AG08396 (cell line): ENCODE data around the gene TTLL4.

Experiments used
- DNase-seq: peaks from one replicate; pipeline ENCODE4 v3.0.0; 2012; ENCODE audit warnings: low spot score, mixed read lengths

Gene TTLL4

GRCh38 chr2:218713922-218714321 is 3.3 kb downstream of the TTLL4 start:
- no peak for DNase-seq

DNA sequence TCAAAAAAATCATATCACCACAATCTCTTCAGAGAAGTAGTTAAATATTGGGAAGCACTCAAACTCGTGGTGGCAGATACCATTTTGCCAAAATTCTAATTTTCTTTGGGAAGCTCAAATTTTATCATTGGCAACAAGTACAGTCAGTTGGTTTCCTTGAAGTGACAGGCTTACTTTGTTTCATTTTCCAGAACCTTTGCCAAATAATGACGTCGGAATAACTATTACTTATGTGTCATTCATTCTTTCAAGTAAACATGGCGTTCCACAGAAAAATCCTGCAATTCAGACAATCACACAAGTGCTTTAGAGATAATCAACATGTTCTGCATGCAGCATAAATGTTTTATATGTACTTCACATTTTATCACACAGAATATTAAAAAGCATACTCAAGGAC is 5.4 kb downstream of the TTLL4 start:
- peak; percentile 30 for DNase-seq

GRCh38 chr2:218717262-218717661 is 6.6 kb downstream of the TTLL4 start:
- DNase-seq, result no peak

DNA sequence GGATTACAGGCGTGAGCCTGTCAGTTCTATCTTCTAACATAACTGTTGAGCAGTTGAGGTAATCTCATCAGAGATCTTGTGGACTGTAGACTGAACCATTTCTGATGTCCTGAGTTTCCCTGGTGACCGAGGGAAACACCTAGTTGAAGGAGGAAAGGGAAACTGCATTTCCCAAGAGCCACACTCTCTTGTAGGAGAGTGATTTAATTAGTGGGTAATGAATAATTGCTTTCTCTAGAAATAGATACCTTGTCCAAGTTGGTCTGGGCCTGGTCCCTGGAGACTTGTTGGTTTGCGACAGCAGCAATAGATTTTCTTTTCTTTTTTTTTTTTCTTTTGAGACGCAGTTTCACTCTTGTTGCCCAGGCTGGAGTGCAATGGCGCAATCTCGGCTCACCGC is 7.4 kb downstream of the TTLL4 start:
- no peak for DNase-seq

DNA sequence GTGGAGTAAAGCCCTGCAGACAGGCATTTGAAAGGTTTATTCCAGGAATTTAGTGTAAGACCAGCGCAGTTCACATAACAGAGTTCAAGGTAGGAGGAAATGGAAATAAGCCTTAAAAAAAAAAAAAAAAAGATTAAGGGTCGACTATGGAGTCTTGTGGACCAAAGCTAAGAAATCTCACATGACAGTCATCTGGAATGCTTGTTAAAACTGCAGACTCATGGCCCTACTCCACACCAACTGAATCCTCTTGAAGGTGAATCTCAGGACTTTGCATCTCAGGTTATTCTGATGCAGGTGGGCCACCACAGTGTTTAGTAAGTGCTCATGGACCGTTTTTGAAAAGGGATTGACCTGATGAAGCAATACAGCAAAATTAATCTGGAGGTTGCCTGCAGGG is 8.8 kb downstream of the TTLL4 start:
- DNase-seq, result no peak

DNA sequence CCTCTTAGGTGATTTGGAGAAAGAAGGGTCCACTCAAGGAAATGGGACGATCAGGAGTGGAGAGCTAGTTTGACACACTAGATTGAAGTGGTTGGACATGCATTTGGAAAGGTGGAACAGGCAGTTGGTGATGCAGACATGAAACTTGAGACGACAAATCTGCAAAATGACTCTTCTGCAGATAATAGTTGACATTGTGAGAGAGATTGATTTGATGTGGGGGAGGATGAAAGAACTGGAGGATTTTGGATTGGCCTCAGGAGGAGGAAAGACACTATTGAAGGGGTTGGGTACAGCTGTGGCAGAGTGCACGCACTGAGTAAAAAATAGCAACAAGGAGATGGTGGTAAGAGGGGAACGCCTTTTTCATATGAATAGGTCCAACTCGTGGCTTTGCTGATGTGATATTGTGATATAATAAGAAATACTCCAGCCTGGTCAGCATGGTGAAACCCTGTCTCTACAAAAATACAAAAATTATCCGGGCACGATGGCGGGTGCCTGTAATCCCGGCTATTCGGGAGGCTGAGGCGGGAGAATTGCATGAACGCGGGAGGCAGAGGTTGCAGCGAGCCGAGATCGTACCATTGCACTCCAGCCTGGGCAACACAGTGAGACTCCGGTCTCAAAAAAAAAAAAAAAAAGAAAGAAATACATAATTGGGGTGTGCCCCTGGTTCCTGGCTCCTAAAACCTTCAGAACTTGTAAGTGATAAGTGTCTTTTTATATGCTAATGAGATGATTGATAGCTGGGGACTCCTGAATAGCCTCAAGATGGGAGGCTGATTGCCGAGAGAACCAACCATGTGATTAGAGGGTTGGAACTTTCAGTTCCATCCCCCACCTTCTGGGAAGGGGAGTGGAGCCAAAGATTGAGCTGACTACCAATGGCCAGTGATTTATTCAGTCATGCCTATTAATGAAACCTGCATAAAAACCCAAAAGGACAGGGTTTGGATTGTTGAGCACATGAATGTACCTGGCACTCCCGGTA is 9.7 kb downstream of the TTLL4 start:
- no peak for DNase-seq

GRCh38 chr2:218721488-218721887 is 10.9 kb downstream of the TTLL4 start:
- no peak for DNase-seq

DNA sequence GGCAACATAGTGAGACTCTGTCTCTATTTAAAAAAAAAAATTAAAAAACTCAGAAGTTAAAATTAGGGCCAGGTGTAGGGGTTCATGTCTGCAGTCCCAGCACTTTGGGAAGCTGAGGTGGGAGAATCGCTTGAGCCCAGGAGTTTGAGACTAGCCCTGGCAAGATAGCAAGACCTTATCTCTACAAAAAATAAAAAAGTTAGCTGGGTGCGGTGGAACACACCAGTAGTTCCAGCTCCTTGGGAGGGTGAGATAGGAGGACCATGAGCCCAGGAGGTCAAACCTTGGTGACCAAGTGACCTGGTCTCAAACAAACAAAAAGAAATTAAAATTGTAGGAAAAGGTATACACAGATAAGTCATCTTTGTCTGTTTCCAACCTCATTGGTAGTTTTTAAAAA is 11.3 kb downstream of the TTLL4 start:
- DNase-seq, result no peak

DNA sequence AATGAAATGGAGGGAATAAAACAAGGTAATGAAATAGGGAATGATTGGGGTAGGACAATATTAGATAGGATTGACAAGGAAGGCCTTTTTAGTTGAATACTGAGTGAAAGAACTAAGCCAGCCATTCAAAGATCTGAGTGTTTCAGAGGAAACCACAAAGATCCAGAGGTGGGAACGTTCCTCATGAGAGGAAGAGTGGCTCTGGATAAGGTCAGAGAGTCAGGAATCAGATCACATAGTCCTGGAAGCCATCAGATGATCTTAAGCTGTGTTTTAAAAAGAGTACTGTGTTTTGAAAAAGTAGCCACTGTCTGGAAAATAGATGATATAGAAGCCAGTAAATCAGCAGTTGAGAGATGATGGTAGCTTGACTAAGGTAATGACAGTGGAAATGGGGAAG is 11.8 kb downstream of the TTLL4 start:
- DNase-seq, result no peak

- no peak for DNase-seq
Measured at GRCh38 chr2:218722876-218723785, 12.5 kb downstream of the TTLL4 start.

DNA sequence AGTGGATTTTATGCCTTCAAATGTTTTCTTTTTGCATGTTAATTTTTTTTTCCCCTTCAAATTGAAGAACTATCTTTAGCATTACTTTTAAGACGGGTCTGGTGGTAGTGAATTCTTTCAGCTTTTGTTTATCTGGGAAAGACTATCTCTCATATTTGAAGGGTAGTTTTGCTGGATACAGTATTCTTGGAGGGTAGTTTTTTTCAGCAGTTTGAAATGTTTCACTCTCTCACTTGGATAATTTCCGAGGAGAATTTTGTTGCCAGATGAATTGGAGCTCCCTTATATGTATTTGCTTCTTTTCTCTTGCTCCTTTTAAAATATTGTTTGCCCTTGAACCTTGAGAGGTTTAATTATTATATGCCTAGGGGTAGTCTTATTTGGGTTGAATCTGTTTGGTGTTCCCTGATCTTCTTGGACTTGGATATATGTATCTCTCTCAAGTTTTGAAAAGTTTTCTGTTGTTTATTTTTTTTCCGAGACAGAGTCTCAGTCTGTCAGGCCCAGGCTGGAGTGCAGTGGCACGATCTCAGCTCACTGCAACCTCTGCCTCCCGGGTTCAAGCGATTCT is 15.5 kb downstream of the TTLL4 start:
- no peak for DNase-seq

DNA sequence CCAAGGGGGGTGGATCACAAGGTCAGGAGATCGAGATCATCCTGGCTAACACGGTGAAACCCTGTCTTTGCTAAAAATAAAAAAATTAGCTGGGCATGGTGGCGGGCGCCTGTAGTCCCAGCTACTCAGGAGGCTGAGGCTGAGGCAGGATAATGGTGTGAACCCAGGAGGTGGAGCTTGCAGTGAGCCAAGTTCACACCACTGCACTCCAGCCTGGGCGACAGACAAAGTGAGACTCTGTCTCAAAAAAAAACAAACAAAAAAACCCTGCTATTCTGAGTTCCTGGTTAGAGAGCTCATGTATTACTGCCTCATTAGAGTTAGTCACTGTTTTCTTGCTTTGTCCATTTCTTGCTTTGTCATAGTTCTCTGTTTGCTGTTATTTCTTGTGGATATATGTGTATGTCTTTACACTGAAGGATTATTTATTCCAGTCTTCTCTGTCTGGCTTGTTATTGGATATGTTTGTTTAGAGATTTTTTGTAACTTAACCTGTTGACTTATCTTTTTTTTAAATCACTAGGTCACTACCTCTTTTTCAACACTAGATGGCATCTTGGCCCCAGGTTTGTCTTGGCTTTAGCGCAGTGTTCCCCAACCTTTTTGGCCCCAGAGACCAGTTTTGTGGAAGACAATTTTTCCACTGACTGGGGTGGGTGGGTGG is 17.0 kb downstream of the TTLL4 start:
- no peak for DNase-seq

- DNase-seq, result no peak
Measured at GRCh38 chr2:218729640-218730039, 19.0 kb downstream of the TTLL4 start.

- DNase-seq, result no peak
Measured at GRCh38 chr2:218732052-218732760, 21.6 kb downstream of the TTLL4 start.

- no peak for DNase-seq
Measured at GRCh38 chr2:218732761-218733158, 22.1 kb downstream of the TTLL4 start.

DNA sequence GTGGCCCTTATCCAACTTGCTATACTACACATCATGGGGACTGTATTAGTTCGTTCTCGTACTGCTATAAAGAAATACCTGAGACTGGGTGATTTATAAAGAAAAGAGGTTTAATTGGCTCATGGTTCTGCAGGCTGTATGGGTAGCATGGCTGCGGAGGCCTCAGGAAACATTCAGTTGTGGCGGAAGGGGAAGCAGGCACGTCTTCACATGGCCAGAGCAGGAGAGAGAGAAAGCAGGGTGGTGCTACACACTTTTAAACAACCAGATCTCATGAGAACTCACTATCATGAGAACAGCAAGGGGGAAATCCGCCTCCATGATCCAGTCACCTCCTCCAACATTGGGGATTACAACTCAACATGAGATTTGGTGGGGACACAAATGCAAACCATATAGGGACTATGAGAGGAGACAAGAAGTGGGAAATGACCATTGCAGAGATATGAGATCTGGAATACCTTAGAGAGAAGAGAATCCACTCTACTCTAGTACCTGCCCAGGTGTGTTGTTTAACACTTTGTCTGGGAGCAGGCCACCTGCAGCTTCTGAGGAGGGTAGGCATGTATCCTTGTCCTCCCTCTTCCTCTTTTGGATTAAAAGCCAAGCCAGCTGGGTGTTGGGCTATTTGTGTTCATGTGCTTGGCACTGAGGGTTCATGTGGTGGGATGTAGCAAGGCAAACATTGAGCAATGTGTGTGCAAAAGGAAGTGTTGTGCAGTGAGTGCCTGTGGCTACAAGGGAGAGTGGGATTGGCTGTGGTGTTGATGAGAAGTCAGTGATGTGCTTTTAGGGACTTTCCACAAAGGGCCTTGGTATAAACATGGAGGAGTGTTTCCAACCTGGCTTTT is 22.8 kb downstream of the TTLL4 start:
- DNase-seq, result peak; percentile 46

GRCh38 chr2:218734190-218734975 is 23.7 kb downstream of the TTLL4 start:
- no peak for DNase-seq

- no peak for DNase-seq
Measured at GRCh38 chr2:218736531-218736930, 25.9 kb downstream of the TTLL4 start.

DNA sequence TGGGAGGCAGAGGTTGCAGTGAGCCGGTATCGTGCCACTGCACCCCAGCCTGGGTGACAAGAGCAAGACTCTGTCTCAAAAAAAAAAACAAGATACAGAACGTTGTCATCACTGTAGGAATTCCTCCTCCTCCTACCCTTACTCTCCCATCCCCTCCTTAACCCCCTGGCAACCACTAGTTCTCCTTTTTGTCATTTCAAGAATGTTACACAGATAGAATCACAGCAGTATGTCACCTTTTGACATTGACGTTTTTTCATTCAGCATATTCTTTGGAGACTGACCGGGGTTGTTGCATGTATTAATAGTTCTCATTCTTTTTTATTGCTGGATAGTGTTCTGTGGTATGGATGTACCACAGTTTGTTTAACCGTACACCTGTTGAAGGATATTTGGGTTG is 32.4 kb downstream of the TTLL4 start:
- no peak for DNase-seq

DNA sequence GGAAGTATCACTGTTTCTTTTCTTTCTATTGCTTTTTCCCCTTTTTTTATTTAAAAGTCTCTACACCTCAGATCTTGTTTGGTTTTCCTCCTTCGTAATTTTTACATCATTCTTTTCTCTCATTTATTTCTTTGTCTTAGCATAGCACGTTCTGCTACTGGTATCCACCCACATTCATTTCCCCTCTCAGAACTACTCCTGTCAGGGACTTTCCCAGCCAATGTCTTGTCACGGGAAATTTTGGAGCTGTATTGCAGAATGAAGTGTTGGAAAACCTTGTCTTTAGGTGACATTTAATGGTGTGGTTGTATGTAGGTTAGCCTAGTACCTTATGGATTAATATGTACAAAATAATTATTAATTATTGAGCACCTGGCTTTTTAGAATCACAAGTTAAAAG is 34.0 kb downstream of the TTLL4 start:
- no peak for DNase-seq
